Sigmoid colon (tissue), 4 donors: ENCODE data around the gene OSCP1.

Experiments used
- CTCF ChIP-seq, 4 experiments: fragments of 450-650 bp in 3 of 4; fragments of 200-600 bp in 1 of 4; IDR thresholded peaks; one replicate each; pipeline ENCODE4 v1.5.1; 2016 to 2019; ENCODE audit warnings: antibody characterized with exemption in 4 of 4, mild to moderate bottlenecking in 3 of 4, moderate library complexity in 2 of 4
- EP300 ChIP-seq, 4 donors: sonication (generic); formaldehyde crosslinking; IDR thresholded peaks; one replicate each; pipeline ENCODE4 v1.6.1; 2017; ENCODE audit warnings: antibody characterized with exemption in 4 of 4
- POLR2A ChIP-seq, 2 donors: fragments of 450-650 bp; IDR thresholded peaks; one replicate each; pipeline ENCODE4 v1.6.1; 2016; ENCODE audit warnings: antibody characterized with exemption in 2 of 2, mild to moderate bottlenecking in 2 of 2, moderate library complexity in 2 of 2
- POLR2AphosphoS5 ChIP-seq, 4 donors: sonication (generic); formaldehyde crosslinking; IDR thresholded peaks; one replicate each; pipeline ENCODE4 v1.6.1; 2017; ENCODE audit warnings: antibody characterized with exemption in 4 of 4

GRCh38 chr1:36400514-36400824 is 49.8 kb downstream of the OSCP1 start:
- no peak for TF ChIP-seq CTCF (IDR thresholded peaks at IDR 0.05)
- no peak for TF ChIP-seq POLR2A (IDR thresholded peaks at IDR 0.05)
- TF ChIP-seq POLR2AphosphoS5 (IDR thresholded peaks at IDR 0.05): no peak
- no peak for TF ChIP-seq EP300 (IDR thresholded peaks at IDR 0.05)
